Skeletal muscle tissue (tissue), 4 donors: ENCODE measurements around the gene WFIKKN1. TPM values are rescaled to one million over a fixed set of nuclear protein-coding genes. Genes with fewer than 3 reads are reported as not detected.
A peak's percentile ranks its signal among the peaks of the same experiment; 100 is the strongest.

ENCODE experiments used
- H3K27ac ChIP-seq: one replicate; pipeline ENCODE4 v1.7.0; 2013; ENCODE audit warnings: mild to moderate bottlenecking, low read depth, low read length, inconsistent platforms
- H3K27me3 ChIP-seq, 3 donors: one replicate each; pipeline ENCODE4 v1.7.0; 2013; ENCODE audit warnings: low read length in 3 of 3; ENCODE audit not compliant: control insufficient read depth in 3 of 3, insufficient read depth in 3 of 3
- H3K36me3 ChIP-seq, 3 donors: one replicate each; pipeline ENCODE4 v1.7.0; 2013; ENCODE audit warnings: low read length in 3 of 3; ENCODE audit not compliant: control insufficient read depth in 3 of 3, insufficient read depth in 3 of 3
- H3K4me1 ChIP-seq, 3 donors: one replicate each; pipeline ENCODE4 v1.7.0; 2013; ENCODE audit warnings: low read length in 3 of 3, mild to moderate bottlenecking in 3 of 3; ENCODE audit not compliant: control insufficient read depth in 3 of 3, insufficient read depth in 3 of 3
- H3K4me3 ChIP-seq, 3 donors: one replicate each; pipeline ENCODE4 v1.7.0; 2013; ENCODE audit warnings: low read length in 3 of 3
- H3K9ac ChIP-seq, 3 donors: one replicate each; pipeline ENCODE4 v1.7.0; 2013; ENCODE audit warnings: low read length in 3 of 3, mild to moderate bottlenecking in 3 of 3, moderate library complexity in 2 of 3, low read depth in 1 of 3
- H3K9me3 ChIP-seq, 3 donors: one replicate each; pipeline ENCODE4 v1.7.0; 2013; ENCODE audit warnings: low read length in 3 of 3; ENCODE audit not compliant: control insufficient read depth in 3 of 3
- total RNA-seq: library from RNA; depleted of rRNA; stranded (reverse); fragments of >200 nt; gene quantifications from one replicate; pipeline ENCODE4 v1.2.3, GENCODE V29; 2014
- donor health status: Osteomylitis.

The WFIKKN1 gene
- total RNA-seq, 1 donor from 2014 or later = 0.52 TPM

DNA sequence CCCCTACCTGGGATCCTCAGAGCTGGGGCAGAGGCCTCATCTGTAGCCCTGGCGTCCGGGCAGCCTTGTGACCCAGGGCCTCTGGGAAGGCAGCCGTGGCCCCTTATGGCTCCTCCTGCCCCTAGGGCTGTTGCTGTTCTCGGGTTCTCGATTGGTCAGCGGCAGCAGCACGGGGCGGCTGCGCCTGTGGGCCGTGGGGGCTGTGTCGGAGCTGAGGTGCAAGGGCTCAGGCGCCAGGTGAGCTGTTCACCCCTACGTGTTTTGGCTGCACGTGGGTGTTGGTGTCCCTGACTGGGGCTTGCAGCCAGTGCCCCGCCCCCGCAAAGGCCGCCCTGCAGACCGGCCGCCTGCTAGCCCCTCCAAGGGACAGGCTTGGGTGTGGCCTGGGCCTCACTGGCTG is 31.3 kb downstream of the WFIKKN1 start:
- Histone ChIP-seq H3K36me3 (peaks cover 0 to 3% (median 0%) of the 10 kb centered on the region in 3 donors), H3K9ac (no peak overlapping the region), H3K4me3 (no peak overlapping the region), H3K9me3 (no peaks in the 10 kb centered on the region), H3K4me1 (peaks cover 11 to 16% (median 12%) of the 10 kb centered on the region in 3 donors), H3K27ac (no peak overlapping the region), H3K27me3 (no peaks in the 10 kb centered on the region)

GRCh38 chr16:662597-662996 is 31.8 kb downstream of the WFIKKN1 start:
- no peak overlapping the region for H3K9ac ChIP-seq
- H3K9me3 ChIP-seq = no peaks in the 10 kb centered on the region
- no peak overlapping the region for H3K4me3 ChIP-seq
- peaks cover 16 to 21% (median 17%) of the 10 kb centered on the region in 3 donors for H3K4me1 ChIP-seq
- no peak overlapping the region for H3K27ac ChIP-seq
- no peaks in the 10 kb centered on the region for H3K27me3 ChIP-seq
- peaks cover 0 to 3% (median 0%) of the 10 kb centered on the region in 3 donors for H3K36me3 ChIP-seq

DNA sequence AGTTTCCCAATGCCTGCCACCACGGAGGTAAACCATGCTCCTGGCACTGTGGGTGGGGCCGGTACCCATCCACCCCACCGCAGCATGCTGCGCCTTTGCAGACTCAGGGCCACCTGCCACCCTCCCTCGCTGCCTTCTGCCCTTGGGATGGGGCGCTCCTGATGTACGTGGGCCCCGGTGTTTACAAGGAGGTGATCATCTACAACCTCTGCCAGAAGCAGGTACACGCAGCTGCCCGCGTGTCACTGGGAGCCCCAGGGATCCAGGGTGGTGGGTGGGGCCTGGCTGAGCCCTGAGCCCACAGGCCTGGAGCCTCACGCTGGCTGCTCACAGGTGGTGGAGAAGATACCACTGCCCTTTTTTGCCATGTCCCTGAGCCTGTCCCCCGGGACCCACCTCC is 35.8 kb downstream of the WFIKKN1 start:
- Histone ChIP-seq H3K27me3 (no peaks in the 10 kb centered on the region), H3K36me3 (peaks cover 14 to 25% (median 16%) of the 10 kb centered on the region in 3 donors), H3K4me3 (no peak overlapping the region), H3K27ac (no peak overlapping the region), H3K9me3 (no peaks in the 10 kb centered on the region), H3K4me1 (peaks cover 16 to 21% (median 17%) of the 10 kb centered on the region in 3 donors), H3K9ac (no peak overlapping the region)

GRCh38 chr16:667113-667779 is 36.5 kb downstream of the WFIKKN1 start:
- Histone ChIP-seq H3K9ac (peak overlapping the region; percentile 72 to 88 (median 83)), H3K9me3 (no peaks in the 10 kb centered on the region), H3K27ac (peak overlapping the region; percentile 69), H3K4me3 (peak overlapping the region; percentile 50 to 81 (median 51)), H3K4me1 (peaks cover 16 to 20% (median 17%) of the 10 kb centered on the region in 3 donors), H3K36me3 (peaks cover 20 to 31% (median 21%) of the 10 kb centered on the region in 3 donors), H3K27me3 (no peaks in the 10 kb centered on the region)

DNA sequence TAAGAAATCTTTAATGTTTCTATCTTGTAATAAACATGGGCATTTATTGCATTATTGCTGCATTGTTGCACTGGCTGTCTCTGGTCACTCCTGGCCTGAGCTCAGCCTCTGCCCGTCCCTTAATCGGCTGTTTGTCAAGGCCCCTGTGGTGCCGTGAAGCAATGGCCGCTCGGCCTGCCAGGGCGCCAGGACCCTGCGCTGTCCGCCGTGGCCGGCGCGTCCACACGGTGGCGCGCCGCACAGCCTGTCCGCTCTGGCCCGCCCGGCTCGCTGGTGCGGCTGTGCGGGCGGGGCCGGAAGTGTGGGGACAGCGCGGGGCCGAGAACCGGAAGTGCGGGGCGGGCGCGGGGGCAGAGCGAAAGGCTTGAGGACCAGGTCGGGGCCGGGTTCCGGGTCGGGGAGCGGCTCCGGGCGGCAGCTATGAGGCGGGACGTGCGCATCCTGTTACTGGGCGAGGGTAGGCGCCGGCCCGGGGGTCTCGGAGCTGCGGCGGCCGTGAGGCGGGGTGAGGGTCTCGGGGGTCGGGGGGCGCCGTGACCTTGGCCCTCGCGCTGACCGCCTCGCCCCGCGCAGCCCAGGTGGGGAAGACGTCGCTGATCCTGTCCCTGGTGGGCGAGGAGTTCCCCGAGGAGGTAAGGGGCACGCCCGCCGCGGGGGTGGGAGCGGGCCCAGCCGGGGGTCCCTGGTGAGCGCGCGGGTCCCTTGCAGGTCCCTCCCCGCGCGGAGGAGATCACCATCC is 37.2 kb downstream of the WFIKKN1 start, which contains the start of gene RHOT2:
TSS of gene RHOT2 (plus strand) at position 353 of the 739 bp plus-strand sequence. CDS start at position 421, 68 bp downstream.
- Histone ChIP-seq H3K27me3 (no peaks in the 10 kb centered on the region), H3K9ac (peak within 1 kb of the TSS; percentile 81 to 90 (median 88)), H3K9me3 (no peaks in the 10 kb centered on the region), H3K4me1 (peaks cover 16 to 20% (median 17%) of the 10 kb centered on the region in 3 donors), H3K4me3 (peak within 1 kb of the TSS; percentile 68 to 83 (median 81)), H3K27ac (peak within 1 kb of the TSS; percentile 69), H3K36me3 (peaks cover 27 to 38% (median 28%) of the 10 kb centered on the region in 3 donors)

DNA sequence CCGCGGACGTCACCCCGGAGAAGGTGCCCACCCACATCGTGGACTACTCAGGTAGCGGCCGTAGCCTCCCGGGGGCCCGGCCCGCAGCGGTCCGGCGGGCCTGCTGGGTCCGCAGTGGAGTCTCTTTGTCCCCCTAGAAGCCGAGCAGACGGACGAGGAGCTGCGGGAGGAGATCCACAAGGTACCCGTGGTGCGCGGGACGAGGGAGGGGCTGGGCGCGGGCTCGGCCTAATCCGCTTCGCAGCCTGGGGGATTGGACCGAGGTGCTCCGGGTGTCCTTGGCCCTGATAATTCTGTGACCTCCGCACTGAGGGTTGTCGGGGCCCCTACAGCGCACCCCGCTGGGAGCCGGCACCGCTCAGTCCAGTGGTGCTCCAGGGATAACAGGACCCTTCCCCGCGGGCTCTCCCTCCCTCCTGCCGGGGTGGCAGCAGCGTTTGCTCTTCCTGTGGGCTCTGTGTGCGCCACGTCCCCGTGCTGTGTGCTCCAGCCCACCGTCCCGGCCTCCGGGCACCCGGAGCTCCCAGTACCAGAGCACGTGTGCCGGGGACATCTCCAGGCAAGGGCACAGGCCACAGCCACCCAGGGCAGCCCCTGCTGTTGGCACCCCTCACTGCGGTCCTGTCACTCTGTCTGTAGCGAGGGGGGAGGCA is 37.9 kb downstream of the WFIKKN1 start:
- no peaks in the 10 kb centered on the region for H3K9me3 ChIP-seq
- H3K4me1 ChIP-seq = peaks cover 16 to 20% (median 17%) of the 10 kb centered on the region in 3 donors
- H3K4me3 ChIP-seq = peak overlapping the region; percentile 68 to 83 (median 81)
- peaks cover 32 to 40% (median 34%) of the 10 kb centered on the region in 3 donors for H3K36me3 ChIP-seq
- peak overlapping the region; percentile 81 to 90 (median 82) for H3K9ac ChIP-seq
- no peaks in the 10 kb centered on the region for H3K27me3 ChIP-seq
- H3K27ac ChIP-seq = peak overlapping the region; percentile 69

- Histone ChIP-seq H3K9ac (peak overlapping the region in 2 of 3 donors; percentile 3 to 82), H3K9me3 (no peaks in the 10 kb centered on the region), H3K4me3 (no peak overlapping the region), H3K27ac (no peak overlapping the region), H3K27me3 (peaks cover 0 to under 1% (median 0%) of the 10 kb centered on the region in 3 donors), H3K4me1 (peaks cover 16 to 20% (median 18%) of the 10 kb centered on the region in 3 donors), H3K36me3 (peaks cover 32 to 40% (median 37%) of the 10 kb centered on the region in 3 donors)
Observed at GRCh38 chr16:669666-670065, 38.9 kb downstream of the WFIKKN1 start.

- peaks cover 19 to 27% (median 24%) of the 10 kb centered on the region in 3 donors for H3K4me1 ChIP-seq
Observed at GRCh38 chr16:670485-671352, 39.9 kb downstream of the WFIKKN1 start.

More at GRCh38 chr16:670485-671352, 39.9 kb downstream of the WFIKKN1 start:
- Histone ChIP-seq H3K27ac (no peak overlapping the region), H3K9me3 (no peaks in the 10 kb centered on the region), H3K4me3 (no peak overlapping the region), H3K36me3 (peaks cover 32 to 40% (median 37%) of the 10 kb centered on the region in 3 donors), H3K27me3 (peaks cover 0 to 7% (median 7%) of the 10 kb centered on the region in 3 donors), H3K9ac (no peak overlapping the region)
